Epithelial cell of esophagus (primary cell): ENCODE results near the gene ADAM12.

Experiments
- DNase-seq: peaks from one replicate; pipeline ENCODE4 v3.0.0; 2010; ENCODE audit warnings: low read depth
- H3K4me3 ChIP-seq: 2 replicates; pipeline ENCODE4 v1.5.1; 2011; ENCODE audit warnings: mild to moderate bottlenecking, low read length, control low read depth
- CTCF ChIP-seq: IDR thresholded peaks from 2 replicates; pipeline ENCODE4 v1.5.1; 2011; ENCODE audit warnings: low read depth, mild to moderate bottlenecking, low read length, control low read depth, inconsistent platforms; ENCODE audit not compliant: insufficient read depth; ENCODE audit errors: missing control alignments

The ADAM12 gene

GRCh38 chr10:126223512-126224067 is 164.7 kb downstream of the ADAM12 start:
- H3K4me3 ChIP-seq = no peak overlapping the region
- DNase-seq = no peak
- no peak for TF ChIP-seq CTCF

DNA sequence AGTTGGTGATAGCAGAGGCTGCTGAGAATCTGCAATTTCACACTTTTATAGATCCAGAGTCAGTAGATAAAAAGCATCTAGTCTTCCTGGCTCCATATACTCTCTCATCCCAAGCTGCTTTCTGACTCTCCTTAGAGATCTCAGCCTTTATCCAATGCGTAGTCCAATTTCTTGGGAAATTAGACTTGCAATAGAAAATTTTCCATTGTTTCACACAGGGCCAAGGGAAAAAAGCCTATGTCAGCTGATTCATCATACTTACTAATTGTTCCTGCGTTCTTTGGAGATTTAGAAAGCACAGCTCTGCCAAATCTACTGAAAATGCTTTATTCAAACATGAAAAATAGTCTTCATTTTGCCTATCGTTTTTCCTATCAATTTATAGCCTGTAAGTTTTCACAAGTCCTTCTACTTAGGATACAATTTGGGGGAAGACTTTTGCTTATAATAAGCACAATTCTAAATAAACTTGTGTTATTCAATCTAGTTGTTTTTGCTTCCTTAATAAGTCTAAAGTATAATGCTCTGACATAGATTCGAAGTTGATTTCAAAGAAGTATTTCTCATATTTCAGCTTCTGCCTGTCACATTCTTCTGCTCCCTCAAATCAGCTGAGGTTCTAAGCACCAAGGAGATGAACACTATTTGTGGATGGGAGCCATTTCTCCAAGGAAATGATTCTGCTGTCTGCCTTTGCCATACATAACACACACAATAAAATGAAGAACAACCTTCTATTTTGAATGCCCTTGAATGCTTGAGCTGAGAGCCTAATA is 165.4 kb downstream of the ADAM12 start:
- DNase-seq = no peak
- H3K4me3 ChIP-seq = no peak overlapping the region
- no peak for TF ChIP-seq CTCF

DNA sequence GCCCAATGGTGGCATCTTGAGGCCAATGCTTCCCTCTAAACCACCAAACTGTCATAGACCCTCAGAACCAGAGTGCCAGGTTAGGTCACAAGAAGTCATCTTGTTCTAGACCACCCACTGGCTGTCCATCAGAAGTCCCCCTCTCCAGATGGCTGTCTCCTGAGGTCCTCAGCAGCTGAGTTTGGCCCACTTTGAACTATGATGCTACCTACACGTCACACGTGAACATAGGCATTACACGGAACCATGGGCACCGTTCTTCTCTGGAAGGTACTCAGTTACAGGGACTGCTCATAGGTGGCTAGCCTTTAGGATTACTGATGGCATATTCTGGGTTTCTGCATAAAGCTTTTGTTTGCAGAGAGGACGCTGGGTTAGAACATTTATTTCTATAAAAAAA is 166.4 kb downstream of the ADAM12 start:
- no peak for TF ChIP-seq CTCF
- DNase-seq = no peak

DNA sequence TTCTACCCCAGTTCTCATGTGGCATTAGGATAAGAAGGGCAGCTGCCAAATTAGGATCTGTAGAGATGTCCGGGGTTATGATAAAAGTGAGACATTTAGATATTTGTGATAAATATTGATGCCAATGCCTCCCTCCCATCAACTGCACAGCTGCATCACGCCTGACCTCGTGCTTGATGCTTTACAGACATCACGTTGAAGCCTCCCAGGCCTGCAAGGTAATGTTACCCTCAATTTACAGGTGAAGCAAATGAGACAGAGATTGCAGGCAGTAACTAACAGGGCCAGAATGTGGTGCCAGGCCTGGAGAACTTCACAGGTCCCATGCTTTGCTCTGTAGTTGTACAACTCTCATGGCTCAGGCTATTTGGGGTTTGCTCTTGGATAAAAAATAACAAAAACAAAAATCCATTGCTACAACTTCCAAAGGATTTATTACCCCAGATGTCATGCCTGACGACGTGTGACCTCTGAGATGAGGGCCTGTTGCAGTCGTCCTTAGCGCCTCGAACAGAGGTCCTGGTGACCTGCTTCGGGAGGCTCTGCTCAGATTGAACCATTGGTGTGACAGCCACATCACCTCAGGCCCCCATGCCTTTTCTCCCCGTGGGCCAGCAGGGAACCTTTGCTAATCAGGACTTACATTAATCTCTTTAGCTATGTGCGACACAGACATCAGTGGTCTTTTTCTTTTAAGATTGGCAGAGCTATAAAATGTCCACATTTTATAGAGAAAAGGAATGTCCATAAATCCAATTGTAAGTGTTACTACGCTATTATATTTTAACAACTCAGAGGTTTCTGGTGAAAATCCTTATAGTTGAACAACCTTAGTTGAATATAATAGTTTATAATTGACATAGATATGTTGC is 169.3 kb downstream of the ADAM12 start:
- no peak overlapping the region for H3K4me3 ChIP-seq
- no peak for DNase-seq
- no peak for TF ChIP-seq CTCF

More for the DNA sequence above, 166.4 kb downstream of the ADAM12 start:
- H3K4me3 ChIP-seq = no peak overlapping the region

- no peak for DNase-seq
- TF ChIP-seq CTCF = no peak
- H3K4me3 ChIP-seq = no peak overlapping the region
Observed at GRCh38 chr10:126218174-126218573, 170.1 kb downstream of the ADAM12 start.

GRCh38 chr10:126216632-126216961 is 171.7 kb downstream of the ADAM12 start:
- no peak for TF ChIP-seq CTCF
- H3K4me3 ChIP-seq = no peak overlapping the region
- no peak for DNase-seq
